ENCODE data around the gene ZNF385B.

Gene ZNF385B

DNA sequence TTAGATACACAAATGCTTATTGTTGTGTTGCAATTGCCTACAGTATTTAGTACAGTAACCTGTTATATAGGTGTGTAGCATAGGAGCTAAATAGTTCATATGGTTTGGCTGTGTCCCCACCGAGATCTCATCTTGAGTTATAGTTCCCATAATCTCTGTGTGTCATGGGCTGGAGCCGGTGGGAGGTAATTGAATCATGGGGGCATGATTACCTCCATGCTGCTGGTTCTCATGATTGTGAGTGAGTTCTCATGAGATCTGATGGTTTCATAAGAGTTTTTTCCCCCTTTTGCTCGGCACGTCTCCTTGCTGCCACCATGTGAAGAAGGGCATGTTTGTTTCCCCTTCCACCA is 406.3 kb downstream of the ZNF385B start:
- Histone ChIP-seq H3K27ac (ENCODE audit: low read length) (no peak overlapping the region), H3K4me3 (ENCODE audit: low read length) (no peak overlapping the region), H3K4me1 (ENCODE audit: insufficient read depth, low read length) (no peaks in the 10 kb centered on the region), H3K9ac (ENCODE audit: low read depth, low read length) (no peak overlapping the region), H3K36me3 (ENCODE audit: insufficient read depth, low read depth, low read length) (no peaks in the 10 kb centered on the region), H3K27me3 (ENCODE audit: insufficient read depth, low read length) (no peaks in the 10 kb centered on the region), H3K9me3 (ENCODE audit: insufficient read depth, low read depth, low read length) (peaks cover 8% of the 10 kb centered on the region; the same call in 1 of the 2 replicates)

DNA sequence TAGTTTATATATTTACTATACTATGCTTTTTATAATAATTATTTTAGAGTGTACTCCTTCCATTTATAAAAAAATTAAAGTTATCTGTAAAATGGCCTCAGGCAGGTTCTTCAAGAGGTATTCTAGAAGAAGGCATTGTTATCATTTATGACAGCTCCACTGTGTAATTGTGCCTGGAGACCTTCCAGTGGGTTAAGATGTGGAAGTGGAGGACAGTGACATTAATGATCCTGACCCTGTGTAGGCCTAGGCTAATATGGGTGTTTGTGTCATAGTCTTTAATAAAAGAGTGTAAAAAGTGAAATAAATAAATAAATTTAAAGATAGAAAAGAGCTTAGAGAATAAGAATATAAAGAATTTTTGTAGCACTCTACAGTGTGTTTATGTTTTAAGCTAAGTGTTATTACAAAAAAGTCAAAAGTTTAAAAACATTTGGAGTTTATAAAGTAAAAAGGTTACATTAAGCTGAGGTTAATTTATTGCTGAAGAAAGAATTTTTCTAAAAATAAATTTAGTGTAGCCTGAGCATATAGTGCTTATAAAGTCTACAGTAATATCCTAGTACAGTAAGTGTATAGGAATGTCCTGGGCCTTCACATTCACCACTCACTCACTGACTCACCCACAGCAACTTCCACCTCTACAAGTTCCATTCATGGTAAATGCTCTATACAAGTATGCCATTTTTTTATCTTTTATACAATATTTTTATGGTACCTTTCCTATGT is 406.8 kb downstream of the ZNF385B start:
- no peak overlapping the region for H3K9ac ChIP-seq (ENCODE audit: low read depth, low read length)
- no peaks in the 10 kb centered on the region for H3K4me1 ChIP-seq (ENCODE audit: insufficient read depth, low read length)
- no peaks in the 10 kb centered on the region for H3K27me3 ChIP-seq (ENCODE audit: insufficient read depth, low read length)
- no peaks in the 10 kb centered on the region for H3K36me3 ChIP-seq (ENCODE audit: insufficient read depth, low read depth, low read length)
- peaks cover 8% of the 10 kb centered on the region; the same call in 1 of the 2 replicates for H3K9me3 ChIP-seq (ENCODE audit: insufficient read depth, low read depth, low read length)
- H3K27ac ChIP-seq (ENCODE audit: low read length), result no peak overlapping the region
- H3K4me3 ChIP-seq (ENCODE audit: low read length), result no peak overlapping the region

- no peak overlapping the region for H3K27ac ChIP-seq (ENCODE audit: low read length)
- H3K4me1 ChIP-seq (ENCODE audit: insufficient read depth, low read length), result peaks cover 24% of the 10 kb centered on the region
- H3K9me3 ChIP-seq (ENCODE audit: insufficient read depth, low read depth, low read length), result no peaks in the 10 kb centered on the region
- H3K27me3 ChIP-seq (ENCODE audit: insufficient read depth, low read length), result no peaks in the 10 kb centered on the region
- no peak overlapping the region for H3K9ac ChIP-seq (ENCODE audit: low read depth, low read length)
- no peak overlapping the region for H3K4me3 ChIP-seq (ENCODE audit: low read length)
- no peaks in the 10 kb centered on the region for H3K36me3 ChIP-seq (ENCODE audit: insufficient read depth, low read depth, low read length)
Measured at GRCh38 chr2:179449010-179449409, 412.4 kb downstream of the ZNF385B start.

DNA sequence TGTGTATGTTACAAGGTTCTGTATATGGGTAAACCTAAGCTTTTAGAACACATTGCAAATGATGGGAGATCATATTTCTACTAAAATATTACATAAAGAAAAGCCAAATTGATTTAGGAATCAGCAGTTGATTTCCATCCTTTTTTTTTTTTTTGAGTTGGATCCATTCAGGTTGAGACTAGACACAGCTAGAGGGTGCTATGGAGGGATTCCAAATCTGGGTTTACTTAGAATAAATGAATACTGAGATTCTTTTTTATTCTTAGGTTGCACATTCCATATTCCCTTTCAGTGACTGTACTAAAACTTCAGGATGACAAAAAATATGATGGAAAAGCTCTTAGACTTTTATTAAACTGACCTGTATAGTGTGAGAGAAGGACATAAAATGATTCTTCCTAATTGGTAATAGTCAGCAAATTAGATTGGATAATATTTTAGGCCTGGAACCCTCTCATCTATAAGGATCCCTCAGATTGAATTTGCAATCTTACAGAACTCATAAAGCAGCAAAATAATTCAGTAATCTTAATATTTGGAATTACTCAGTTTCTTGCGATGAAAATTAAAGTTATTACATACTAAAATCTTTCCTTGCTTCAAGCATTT is 413.5 kb downstream of the ZNF385B start:
- H3K9ac ChIP-seq (ENCODE audit: low read depth, low read length), result no peak overlapping the region
- H3K9me3 ChIP-seq (ENCODE audit: insufficient read depth, low read depth, low read length), result no peaks in the 10 kb centered on the region
- H3K27me3 ChIP-seq (ENCODE audit: insufficient read depth, low read length), result no peaks in the 10 kb centered on the region
- no peak overlapping the region for H3K27ac ChIP-seq (ENCODE audit: low read length)
- no peaks in the 10 kb centered on the region for H3K36me3 ChIP-seq (ENCODE audit: insufficient read depth, low read depth, low read length)
- H3K4me1 ChIP-seq (ENCODE audit: insufficient read depth, low read length), result peaks cover 34% of the 10 kb centered on the region
- H3K4me3 ChIP-seq (ENCODE audit: low read length), result no peak overlapping the region

DNA sequence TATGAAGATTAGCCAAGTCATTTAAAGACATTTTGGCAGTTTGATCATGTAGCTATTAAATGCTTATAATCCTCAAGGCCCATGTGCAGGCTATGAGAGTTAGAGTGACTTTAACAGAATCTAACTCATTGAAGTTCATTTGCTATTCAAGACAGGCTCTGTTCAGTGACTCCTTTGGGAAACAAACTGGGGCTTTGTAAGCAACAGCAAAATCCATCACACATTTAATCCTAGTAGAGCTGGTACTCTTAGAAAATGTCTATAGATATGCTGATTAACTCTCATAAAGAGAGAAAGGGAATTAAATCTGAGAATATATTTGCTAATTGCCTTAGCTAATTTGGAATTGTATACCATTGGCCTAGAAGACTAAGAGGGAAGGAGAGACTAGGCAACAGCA is 414.0 kb downstream of the ZNF385B start:
- H3K4me1 ChIP-seq (ENCODE audit: insufficient read depth, low read length), result peaks cover 39% of the 10 kb centered on the region
- H3K4me3 ChIP-seq (ENCODE audit: low read length), result no peak overlapping the region
- H3K9ac ChIP-seq (ENCODE audit: low read depth, low read length), result no peak overlapping the region
- no peaks in the 10 kb centered on the region for H3K9me3 ChIP-seq (ENCODE audit: insufficient read depth, low read depth, low read length)
- no peak overlapping the region for H3K27ac ChIP-seq (ENCODE audit: low read length)
- no peaks in the 10 kb centered on the region for H3K36me3 ChIP-seq (ENCODE audit: insufficient read depth, low read depth, low read length)
- H3K27me3 ChIP-seq (ENCODE audit: insufficient read depth, low read length), result no peaks in the 10 kb centered on the region

DNA sequence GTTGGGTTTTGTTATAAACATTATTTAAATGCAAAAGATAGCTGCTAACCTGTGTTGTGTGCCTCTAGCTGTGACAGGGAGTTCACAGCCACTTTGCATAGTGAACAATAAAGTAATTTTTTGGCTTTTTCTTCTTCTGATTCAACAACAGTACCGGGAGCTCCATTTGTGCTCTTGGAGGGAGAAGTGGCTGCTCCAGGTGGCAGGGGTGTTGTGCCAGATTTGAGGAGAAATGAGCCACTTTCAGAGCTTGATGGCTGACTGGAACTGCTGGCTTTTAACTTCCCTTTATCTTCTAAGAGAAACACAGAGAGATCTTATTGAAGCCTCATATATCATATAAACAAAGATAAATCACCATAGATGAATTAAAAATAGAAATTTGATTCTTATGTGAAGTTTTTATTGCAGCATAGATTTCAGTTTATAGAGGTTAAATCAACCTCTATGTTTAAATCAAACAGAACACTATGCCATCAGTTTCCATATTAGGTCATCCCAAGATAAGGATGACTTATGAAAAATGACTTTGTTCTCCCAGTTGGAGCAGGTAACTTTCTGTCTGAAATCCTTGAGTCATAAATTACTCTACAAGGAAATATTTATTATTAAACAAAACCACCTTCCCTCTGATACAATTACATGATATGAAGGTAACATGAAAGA is 414.8 kb downstream of the ZNF385B start:
- Histone ChIP-seq H3K27me3 (ENCODE audit: insufficient read depth, low read length) (no peaks in the 10 kb centered on the region), H3K9me3 (ENCODE audit: insufficient read depth, low read depth, low read length) (no peaks in the 10 kb centered on the region), H3K36me3 (ENCODE audit: insufficient read depth, low read depth, low read length) (no peaks in the 10 kb centered on the region), H3K4me3 (ENCODE audit: low read length) (no peak overlapping the region), H3K9ac (ENCODE audit: low read depth, low read length) (no peak overlapping the region), H3K27ac (ENCODE audit: low read length) (no peak overlapping the region), H3K4me1 (ENCODE audit: insufficient read depth, low read length) (peaks cover 43% of the 10 kb centered on the region)

- Histone ChIP-seq H3K9me3 (ENCODE audit: insufficient read depth, low read depth, low read length) (no peaks in the 10 kb centered on the region), H3K9ac (ENCODE audit: low read depth, low read length) (peak overlapping the region; percentile 43; the same call in 1 of the 2 replicates), H3K27me3 (ENCODE audit: insufficient read depth, low read length) (no peaks in the 10 kb centered on the region), H3K4me1 (ENCODE audit: insufficient read depth, low read length) (peaks cover 48% of the 10 kb centered on the region), H3K36me3 (ENCODE audit: insufficient read depth, low read depth, low read length) (no peaks in the 10 kb centered on the region), H3K27ac (ENCODE audit: low read length) (no peak overlapping the region), H3K4me3 (ENCODE audit: low read length) (0 out of 2 replicates have a peak overlapping the region, but pooled peaks have one; percentile 28)
Measured at GRCh38 chr2:179444056-179444455, 417.4 kb downstream of the ZNF385B start.

DNA sequence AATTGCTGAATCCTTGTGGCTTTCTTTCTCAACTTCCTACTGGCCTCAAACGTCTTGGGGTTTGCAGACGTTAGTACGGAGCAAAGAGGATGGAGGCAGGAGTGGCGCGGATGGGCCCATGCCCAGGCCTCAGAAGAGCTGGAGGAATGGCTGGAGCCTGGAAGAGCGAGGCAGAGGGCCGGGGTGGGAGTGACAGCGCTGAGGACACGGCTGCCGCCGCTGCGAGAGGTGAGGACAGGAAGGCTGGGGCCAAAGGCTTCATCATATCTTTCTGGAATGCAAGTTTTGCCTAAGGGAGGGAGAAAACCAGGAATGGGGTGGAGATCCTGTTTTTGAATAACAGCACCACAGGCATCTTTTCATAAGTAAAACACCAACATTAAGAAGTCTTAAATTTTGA is 418.2 kb downstream of the ZNF385B start:
- no peaks in the 10 kb centered on the region for H3K27me3 ChIP-seq (ENCODE audit: insufficient read depth, low read length)
- peaks cover 48% of the 10 kb centered on the region for H3K4me1 ChIP-seq (ENCODE audit: insufficient read depth, low read length)
- no peaks in the 10 kb centered on the region for H3K36me3 ChIP-seq (ENCODE audit: insufficient read depth, low read depth, low read length)
- H3K9me3 ChIP-seq (ENCODE audit: insufficient read depth, low read depth, low read length), result no peaks in the 10 kb centered on the region
- H3K9ac ChIP-seq (ENCODE audit: low read depth, low read length), result peak overlapping the region; percentile 43
- H3K4me3 ChIP-seq (ENCODE audit: low read length), result peak overlapping the region; percentile 28; the same call in 1 of the 2 replicates
- peak overlapping the region; percentile 30 for H3K27ac ChIP-seq (ENCODE audit: low read length)

DNA sequence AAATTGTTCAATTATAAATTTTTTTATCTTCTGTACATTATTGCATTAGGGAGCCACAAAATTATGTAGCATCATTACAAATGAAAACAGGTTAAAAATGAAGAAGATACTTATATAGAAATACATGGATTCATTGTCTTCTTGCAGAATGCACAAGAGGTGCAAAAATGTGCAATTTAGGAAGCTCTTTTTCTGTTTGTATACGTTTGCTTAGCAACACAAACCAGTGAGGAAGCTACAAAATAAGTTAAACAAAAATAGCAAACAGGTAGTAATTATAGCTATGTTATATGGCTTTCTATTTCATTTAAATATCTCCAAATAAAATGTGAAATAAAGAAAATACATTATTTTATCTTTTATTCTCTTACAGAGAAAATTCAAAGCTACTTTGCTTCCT is 419.2 kb downstream of the ZNF385B start:
- Histone ChIP-seq H3K27me3 (ENCODE audit: insufficient read depth, low read length) (no peaks in the 10 kb centered on the region), H3K4me3 (ENCODE audit: low read length) (no peak overlapping the region), H3K9me3 (ENCODE audit: insufficient read depth, low read depth, low read length) (no peaks in the 10 kb centered on the region), H3K36me3 (ENCODE audit: insufficient read depth, low read depth, low read length) (no peaks in the 10 kb centered on the region), H3K4me1 (ENCODE audit: insufficient read depth, low read length) (peaks cover 44% of the 10 kb centered on the region), H3K9ac (ENCODE audit: low read depth, low read length) (no peak overlapping the region), H3K27ac (ENCODE audit: low read length) (no peak overlapping the region)

DNA sequence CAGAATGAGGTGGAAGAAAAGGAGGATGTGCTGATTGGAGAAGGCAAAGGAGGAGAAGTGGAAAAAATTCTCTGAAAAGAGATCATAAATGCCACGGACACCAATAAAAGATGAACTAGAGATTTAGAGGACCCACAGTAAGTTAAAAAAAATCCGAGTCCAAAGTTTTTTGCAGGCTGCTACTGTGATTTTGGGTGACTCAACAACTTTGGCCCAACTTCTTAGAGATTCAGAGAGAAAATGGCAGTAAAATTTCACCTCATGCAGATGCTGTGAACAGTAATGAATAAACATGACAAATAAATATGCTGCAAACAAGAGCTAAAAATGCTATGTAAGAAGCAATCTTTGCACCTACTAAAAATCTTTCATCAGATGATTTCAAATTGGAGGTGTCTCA is 419.9 kb downstream of the ZNF385B start:
- Histone ChIP-seq H3K27me3 (ENCODE audit: insufficient read depth, low read length) (no peaks in the 10 kb centered on the region), H3K36me3 (ENCODE audit: insufficient read depth, low read depth, low read length) (no peaks in the 10 kb centered on the region), H3K9ac (ENCODE audit: low read depth, low read length) (peak overlapping the region; percentile 21; the same call in 1 of the 2 replicates), H3K9me3 (ENCODE audit: insufficient read depth, low read depth, low read length) (no peaks in the 10 kb centered on the region), H3K27ac (ENCODE audit: low read length) (no peak overlapping the region), H3K4me1 (ENCODE audit: insufficient read depth, low read length) (peaks cover 42% of the 10 kb centered on the region), H3K4me3 (ENCODE audit: low read length) (no peak overlapping the region)

GRCh38 chr2:179440642-179441251 is 420.7 kb downstream of the ZNF385B start:
- H3K9ac ChIP-seq (ENCODE audit: low read depth, low read length), result no peak overlapping the region
- no peaks in the 10 kb centered on the region for H3K36me3 ChIP-seq (ENCODE audit: insufficient read depth, low read depth, low read length)
- no peak overlapping the region for H3K4me3 ChIP-seq (ENCODE audit: low read length)
- peaks cover 38% of the 10 kb centered on the region for H3K4me1 ChIP-seq (ENCODE audit: insufficient read depth, low read length)
- no peak overlapping the region for H3K27ac ChIP-seq (ENCODE audit: low read length)
- H3K27me3 ChIP-seq (ENCODE audit: insufficient read depth, low read length), result no peaks in the 10 kb centered on the region
- no peaks in the 10 kb centered on the region for H3K9me3 ChIP-seq (ENCODE audit: insufficient read depth, low read depth, low read length)

All from iPS-20b (cell line).